ENCODE results near the gene EVI2A.
"Not testable (repeated sequence)": the region's sequence is repeated elsewhere in the genome, so short reads cannot be mapped to it uniquely, and the experiment has no call there.

The EVI2A gene

GRCh38 chr17:31312223-31312622, 9.2 kb downstream of the EVI2A start:
- DNase-seq = peak in 3 of 4 experiments; percentile 52 to 71 (median 62)

GRCh38 chr17:31311526-31311925, 9.9 kb downstream of the EVI2A start:
- no peak for DNase-seq

DNA sequence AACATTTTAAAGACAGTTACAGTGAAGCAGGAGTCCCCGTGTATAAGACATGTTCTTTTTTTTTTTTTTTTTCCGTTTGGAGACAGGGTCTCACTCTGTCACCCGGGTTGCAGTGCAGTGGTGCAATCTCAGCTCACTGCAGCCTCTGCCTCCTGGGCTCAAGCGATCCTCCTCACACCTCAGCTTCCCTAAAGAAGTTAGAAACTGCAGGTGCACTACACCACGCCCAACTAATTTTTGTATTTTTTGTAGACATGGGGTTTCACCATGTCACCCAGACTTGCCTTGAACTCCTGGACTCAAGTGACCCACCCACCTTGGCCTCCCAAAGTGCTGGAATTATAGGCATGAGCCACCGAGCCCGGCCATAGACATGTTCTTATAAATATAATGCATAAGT, 10.5 kb downstream of the EVI2A start:
- DNase-seq = peak in 1 of 4 experiments; percentile 28

GRCh38 chr17:31310260-31310659, 11.2 kb downstream of the EVI2A start:
- peak in 2 of 4 experiments; percentile 27 to 37 for DNase-seq

DNA sequence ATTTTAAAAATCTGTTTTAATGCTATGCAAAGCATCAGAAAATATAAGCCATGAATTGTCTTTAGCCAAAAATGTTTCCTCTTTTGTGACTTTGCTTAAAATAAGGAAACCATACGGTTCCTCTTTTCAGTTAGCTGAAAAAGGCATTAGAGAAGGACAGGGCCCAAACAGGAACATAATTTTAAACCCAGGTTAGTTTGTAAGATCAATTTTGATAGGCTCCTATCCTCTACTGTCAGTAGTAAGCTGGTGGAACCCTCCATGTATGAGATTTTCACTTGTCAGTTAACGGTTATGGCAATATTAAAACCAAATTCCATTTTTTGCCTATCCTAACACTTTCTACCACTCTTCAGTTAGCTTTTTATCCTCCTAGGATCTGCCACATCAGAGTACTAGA, 11.9 kb downstream of the EVI2A start:
- DNase-seq = peak; percentile 56 to 92 (median 73)

DNA sequence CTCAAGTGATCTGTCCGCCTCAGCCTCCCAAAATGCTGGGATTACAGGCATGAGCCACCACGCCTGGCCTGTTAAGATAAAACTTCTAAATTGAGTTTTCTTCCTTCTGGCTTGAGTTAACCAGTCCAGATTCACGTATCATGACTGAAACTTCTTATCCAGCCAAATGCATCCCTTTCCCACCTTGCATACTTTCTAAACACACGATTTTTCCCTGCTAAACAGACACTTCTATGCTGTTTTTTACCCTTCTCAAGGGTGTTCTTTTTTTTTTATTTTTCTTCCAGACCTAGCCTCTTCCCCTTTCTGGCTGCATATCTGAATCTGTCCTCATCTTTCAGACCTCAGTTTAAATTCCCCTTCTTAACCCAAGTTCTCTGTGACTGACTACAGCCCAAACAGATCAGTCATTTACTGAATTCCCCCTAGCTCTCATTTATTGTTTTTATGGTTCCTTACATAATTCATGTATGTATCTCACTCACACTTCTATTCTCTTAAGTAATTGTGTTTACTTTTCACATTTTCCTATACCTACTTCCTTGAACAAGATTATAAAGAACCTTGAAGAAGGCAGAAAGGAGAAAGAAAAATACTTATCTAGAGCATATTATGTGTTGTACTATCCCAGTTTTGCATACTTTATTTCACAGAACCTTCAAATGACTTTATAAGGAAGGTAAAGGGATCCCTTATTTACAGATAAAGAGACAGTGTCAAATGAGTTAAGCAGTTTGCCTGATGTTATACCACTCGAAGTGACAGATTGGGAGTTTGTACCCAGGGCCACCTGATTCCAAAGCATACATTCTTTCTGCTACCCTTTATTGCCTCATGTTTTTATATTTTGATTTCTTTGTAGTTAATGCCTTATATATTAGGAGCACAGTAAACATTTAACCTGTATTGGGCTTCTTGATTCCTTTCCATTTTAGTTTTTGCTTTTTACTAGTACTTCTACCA, 12.8 kb downstream of the EVI2A start:
- DNase-seq = peak; percentile 36 to 82 (median 65)

- DNase-seq = no peak
Measured at GRCh38 chr17:31307640-31308039, 13.8 kb downstream of the EVI2A start.

- no peak for DNase-seq
Measured at GRCh38 chr17:31299624-31300023, 21.8 kb downstream of the EVI2A start.

GRCh38 chr17:31297090-31297489, 24.3 kb downstream of the EVI2A start, which contains the start of gene OMG:
OMG (minus strand) TSS chr17:31297239; CDS start chr17:31296331, 908 bp downstream.
- no peak for DNase-seq

- no peak for DNase-seq
Measured at GRCh38 chr17:31296142-31296541, 25.3 kb downstream of the EVI2A start.

- DNase-seq = no peak
Measured at GRCh38 chr17:31295489-31295871, 25.9 kb downstream of the EVI2A start.

GRCh38 chr17:31294820-31295488, 26.5 kb downstream of the EVI2A start:
- no peak for DNase-seq

DNA sequence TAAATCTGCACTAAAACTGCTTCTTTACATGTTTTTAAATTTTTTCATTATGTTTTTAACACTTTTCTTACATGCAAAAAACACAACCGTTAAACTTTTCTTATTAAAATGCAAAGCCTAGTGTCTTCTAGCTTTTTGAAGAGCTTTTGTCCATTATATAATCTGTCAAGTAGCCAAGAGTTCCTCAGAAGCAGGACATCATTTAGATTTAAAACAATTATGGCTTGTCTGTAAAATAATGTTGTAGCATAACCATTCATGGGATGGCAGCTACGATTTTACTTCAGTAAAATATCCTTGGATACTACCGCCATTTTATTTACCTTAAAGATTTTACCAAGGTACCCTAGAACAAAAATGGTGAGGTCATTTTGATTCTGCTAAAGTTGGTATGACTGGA, 27.2 kb downstream of the EVI2A start:
- no peak for DNase-seq

GRCh38 chr17:31293581-31293980, 27.8 kb downstream of the EVI2A start:
- DNase-seq = no peak

DNA sequence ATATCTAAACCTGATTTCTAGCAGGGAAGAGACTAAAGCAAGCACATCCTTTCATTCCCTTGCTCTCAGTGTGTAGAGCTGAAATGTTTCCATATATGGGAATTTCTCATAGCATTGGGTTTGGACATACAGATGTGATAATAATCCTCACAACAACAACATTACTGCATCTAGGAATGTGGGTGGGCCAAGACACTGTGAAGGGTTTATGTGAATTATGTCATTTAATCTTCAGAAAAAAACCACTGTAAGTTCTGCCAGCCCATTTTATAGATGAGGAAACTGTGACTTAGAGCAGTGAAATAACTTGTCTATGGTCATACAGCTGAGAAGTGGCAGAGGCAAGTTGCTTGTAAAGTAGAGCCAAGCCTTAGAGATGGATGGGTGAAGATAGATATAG, 29.6 kb downstream of the EVI2A start:
- DNase-seq = no peak

- DNase-seq = no peak
Measured at GRCh38 chr17:31289790-31290189, 31.6 kb downstream of the EVI2A start.

DNA sequence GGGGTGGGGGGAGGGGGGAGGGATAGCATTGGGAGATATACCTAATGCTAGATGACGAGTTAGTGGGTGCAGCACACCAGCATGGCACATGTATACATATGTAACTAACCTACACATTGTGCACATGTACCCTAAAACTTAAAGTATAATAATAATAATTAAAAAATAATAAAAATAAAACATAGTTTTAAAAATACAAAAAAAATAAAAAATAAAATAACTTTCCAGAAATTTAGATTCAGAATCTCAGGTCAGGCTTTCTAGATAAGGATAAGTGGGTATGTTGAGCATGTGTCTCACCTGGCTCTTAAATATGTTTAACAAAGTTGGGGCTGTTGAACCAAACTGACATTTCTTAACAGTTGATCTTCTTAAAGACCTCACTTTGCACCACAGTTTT, 33.5 kb downstream of the EVI2A start:
- DNase-seq = not testable (repeated sequence)

- no peak for DNase-seq
Measured at GRCh38 chr17:31286587-31286986, 34.8 kb downstream of the EVI2A start.

DNA sequence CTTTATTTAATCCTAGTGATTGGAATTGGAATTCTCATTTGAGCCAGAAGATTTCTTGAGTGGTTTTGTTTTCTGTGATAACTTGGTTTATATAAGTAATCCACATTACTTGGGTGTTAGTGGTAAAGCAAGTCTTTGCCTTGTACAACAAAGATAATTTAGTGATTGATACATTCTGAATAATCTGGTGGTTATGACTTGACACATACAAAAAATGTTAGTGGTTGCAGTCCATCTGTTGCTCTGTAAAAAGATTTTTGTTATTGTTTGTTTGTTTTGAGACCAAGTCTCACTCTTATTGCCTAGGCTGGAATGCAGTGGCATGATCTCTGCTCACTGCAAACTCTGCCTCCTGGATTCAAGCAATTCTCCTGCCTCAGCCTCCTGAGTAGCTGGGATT, 37.6 kb downstream of the EVI2A start:
- no peak for DNase-seq

- no peak for DNase-seq
Measured at GRCh38 chr17:31281061-31281460, 40.4 kb downstream of the EVI2A start.

DNA sequence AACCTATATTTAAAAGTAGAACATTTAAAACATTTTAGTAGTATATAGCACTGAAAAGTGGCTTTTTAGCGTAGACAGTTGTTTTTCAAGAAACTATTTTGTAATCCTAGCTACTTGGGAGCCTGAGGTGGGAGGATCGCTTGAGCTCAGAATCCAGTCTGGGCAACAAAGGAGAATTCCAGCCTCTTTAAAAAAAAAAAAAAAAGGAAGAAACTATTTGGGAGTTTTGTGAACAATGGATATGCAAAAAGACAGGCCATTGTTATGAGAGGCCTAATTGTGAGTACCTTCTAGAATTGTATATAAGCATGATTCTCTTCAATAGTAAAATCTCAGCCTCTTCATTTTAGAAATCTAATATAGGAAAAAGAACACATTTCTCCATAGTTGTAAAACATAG, 42.0 kb downstream of the EVI2A start:
- DNase-seq = no peak

DNA sequence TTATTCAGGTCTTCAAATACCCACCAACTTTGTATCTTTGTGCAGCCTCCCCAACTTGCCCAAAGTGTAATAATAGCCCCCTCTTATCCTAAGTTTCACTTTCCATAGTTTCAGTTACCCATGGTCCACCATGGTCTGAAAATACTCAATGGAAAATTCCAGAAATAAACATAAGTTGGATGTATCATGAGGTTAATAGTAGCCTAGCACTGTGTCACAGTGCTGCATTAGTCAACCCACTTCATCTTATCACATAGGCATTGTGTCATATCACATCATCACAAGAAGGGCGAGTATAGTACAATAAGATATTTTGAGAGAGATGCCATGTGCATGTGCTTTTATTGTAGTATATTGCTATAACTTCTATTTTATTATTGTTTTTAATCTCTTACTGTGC, 46.3 kb downstream of the EVI2A start:
- DNase-seq = peak in 3 of 4 experiments; percentile 3 to 55 (median 39)

- DNase-seq = peak; percentile 31 to 84 (median 68)
Measured at GRCh38 chr17:31274252-31274651, 47.2 kb downstream of the EVI2A start.

DNA sequence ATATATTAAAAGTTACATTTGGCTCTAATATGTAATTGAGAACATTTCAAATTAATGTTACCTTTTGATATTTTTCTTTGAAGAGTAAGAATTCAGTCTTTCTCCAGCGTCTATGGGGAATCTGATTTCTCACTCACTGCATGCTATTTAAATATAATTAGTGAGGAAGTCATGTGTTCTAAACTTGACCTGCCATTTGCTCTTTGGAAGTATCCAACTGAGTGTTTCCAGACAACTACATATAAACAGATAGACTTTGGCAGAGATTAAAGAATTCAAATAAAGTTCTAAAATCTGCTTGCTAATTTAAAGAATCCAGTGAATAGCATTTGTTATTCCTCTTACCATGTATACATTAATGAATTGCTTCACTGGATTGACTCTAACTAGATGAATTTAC, 47.9 kb downstream of the EVI2A start:
- DNase-seq = no peak
